Measurements from ENCODE around the gene IGSF5. TPM values are rescaled to one million over a fixed set of nuclear protein-coding genes. Genes with fewer than 3 reads are reported as not detected.

IGSF5 gene
- total RNA-seq, 1 experiment from 2014 or later, result not detected

DNA sequence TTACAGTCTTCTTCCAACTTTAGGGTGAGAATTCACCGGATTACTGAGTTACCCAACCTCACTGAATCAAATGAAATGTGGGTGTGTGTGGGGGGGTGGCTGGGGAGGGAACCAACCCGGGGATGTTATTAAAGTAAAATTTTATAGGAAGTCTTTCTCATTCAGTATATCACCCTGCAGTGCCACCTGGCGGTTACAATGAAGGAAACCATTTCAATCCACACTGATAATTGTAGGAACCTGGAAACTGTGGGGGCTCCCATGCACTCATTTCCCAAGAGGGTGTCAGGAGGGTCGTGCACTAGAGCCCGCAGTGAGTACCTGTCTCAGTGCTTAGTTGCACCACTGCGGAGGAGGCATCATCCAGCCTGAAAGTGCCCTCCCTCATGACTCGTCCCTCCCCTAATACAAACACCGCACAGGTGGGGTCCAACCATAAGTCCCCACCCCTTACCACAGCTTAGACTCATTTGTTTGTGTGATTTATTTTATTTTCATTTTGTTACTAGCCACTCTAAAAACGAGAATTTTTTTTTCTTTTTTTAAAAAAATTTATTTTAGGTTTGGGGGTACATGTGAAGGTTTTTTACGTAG lies 29.1 kb upstream of the IGSF5 start:
- Histone ChIP-seq H3K4me3 (ENCODE audit: low read length) (no peak overlapping the region), H3K9me3 (ENCODE audit: low read length) (no peaks in the 10 kb centered on the region), H3K27me3 (ENCODE audit: low read length) (no peaks in the 10 kb centered on the region), H3K27ac (ENCODE audit: low read length) (no peak overlapping the region), H3K4me1 (ENCODE audit: insufficient read depth, low read length) (no peaks in the 10 kb centered on the region), H2AFZ (ENCODE audit: low read length) (no peak overlapping the region), H3K4me2 (ENCODE audit: low read length) (no peak overlapping the region), H3K9ac (ENCODE audit: low read length) (no peak overlapping the region), H3K9me2 (replicated peaks; ENCODE audit: low read length) (no peaks in the 10 kb centered on the region), H3K79me2 (ENCODE audit: low read length) (no peaks in the 10 kb centered on the region), H3K36me3 (ENCODE audit: low read depth, low read length) (no peaks in the 10 kb centered on the region), H4K20me1 (ENCODE audit: low read length) (no peaks in the 10 kb centered on the region), H3F3A (ENCODE audit: low read length, unreplicated experiment) (no peaks in the 10 kb centered on the region)
- ChIA-PET POLR2A (ENCODE audit: unreplicated experiment) (no interaction called here), CTCF (interaction anchor here (0.6 to 0.7 kb wide), 2 partner anchors 148 to 314 kb away, joined by 5 to 7 read pairs; no protein-coding TSS in a partner anchor)
- TF ChIP-seq EZH2 (IDR thresholded peaks at IDR 0.05; ENCODE audit: low read length, unreplicated experiment), result no peak
- TF ChIP-seq, protein P1, sequence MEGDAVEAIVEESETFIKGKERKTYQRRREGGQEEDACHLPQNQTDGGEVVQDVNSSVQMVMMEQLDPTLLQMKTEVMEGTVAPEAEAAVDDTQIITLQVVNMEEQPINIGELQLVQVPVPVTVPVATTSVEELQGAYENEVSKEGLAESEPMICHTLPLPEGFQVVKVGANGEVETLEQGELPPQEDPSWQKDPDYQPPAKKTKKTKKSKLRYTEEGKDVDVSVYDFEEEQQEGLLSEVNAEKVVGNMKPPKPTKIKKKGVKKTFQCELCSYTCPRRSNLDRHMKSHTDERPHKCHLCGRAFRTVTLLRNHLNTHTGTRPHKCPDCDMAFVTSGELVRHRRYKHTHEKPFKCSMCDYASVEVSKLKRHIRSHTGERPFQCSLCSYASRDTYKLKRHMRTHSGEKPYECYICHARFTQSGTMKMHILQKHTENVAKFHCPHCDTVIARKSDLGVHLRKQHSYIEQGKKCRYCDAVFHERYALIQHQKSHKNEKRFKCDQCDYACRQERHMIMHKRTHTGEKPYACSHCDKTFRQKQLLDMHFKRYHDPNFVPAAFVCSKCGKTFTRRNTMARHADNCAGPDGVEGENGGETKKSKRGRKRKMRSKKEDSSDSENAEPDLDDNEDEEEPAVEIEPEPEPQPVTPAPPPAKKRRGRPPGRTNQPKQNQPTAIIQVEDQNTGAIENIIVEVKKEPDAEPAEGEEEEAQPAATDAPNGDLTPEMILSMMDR (conservative IDR thresholded peaks at IDR 0.05; ENCODE audit: low read depth, low read length), result peak; percentile 82
- no peak for TF ChIP-seq EZH2phosphoT487 (IDR thresholded peaks at IDR 0.05; ENCODE audit: borderline replicate concordance, low read length)
- peak; percentile 70 for DNase-seq
- peak; percentile 63 for ATAC-seq
- BruUV-seq (replicated peaks), result no TSS peak
- intact Hi-C loops (cut with micrococcal nuclease), result loop anchor here (1.0 to 2.0 kb wide), 3 partner anchors 83 to 343 kb away; no protein-coding TSS in a partner anchor

DNA sequence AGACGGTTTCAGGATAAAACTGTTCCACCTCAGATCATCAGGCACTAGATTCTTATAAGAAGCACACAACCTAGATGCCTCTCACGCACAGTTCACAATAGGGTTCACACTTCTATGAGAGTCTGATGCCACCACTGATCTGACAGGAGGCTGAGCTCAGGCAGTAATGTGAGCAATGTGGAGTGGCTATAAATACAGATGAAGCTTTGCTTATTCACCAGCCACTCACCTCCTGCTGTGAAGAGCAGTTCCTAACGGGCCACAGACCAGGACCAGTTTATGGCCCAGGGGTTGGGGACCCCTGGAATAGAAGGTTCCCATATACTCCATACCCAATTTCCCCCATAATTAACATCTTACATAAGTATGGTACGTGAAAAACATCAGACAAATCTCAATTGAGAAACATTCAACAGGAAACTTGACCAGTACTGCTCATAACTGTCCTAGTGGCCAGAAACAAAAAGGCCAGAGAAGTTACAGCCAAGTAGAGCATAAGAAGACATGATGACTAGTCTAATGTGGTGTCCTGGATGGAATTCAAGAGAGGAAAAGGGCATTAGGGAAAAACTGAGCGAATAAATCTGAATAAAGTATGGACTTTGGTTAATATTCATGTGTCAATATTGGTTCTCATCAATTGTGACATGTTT lies 24.7 kb upstream of the IGSF5 start:
- no peak overlapping the region for H3K4me2 ChIP-seq (ENCODE audit: low read length)
- H3K4me1 ChIP-seq (ENCODE audit: insufficient read depth, low read length), result no peaks in the 10 kb centered on the region
- CTCF ChIA-PET, result no interaction called here
- H2AFZ ChIP-seq (ENCODE audit: low read length), result no peak overlapping the region
- no peak overlapping the region for H3K4me3 ChIP-seq (ENCODE audit: low read length)
- no peaks in the 10 kb centered on the region for H3K9me3 ChIP-seq (ENCODE audit: low read length)
- POLR2A ChIA-PET (ENCODE audit: unreplicated experiment), result no interaction called here
- no peaks in the 10 kb centered on the region for H3F3A ChIP-seq (ENCODE audit: low read length, unreplicated experiment)
- H3K79me2 ChIP-seq (ENCODE audit: low read length), result no peaks in the 10 kb centered on the region
- no peaks in the 10 kb centered on the region for H3K9me2 ChIP-seq (replicated peaks; ENCODE audit: low read length)
- H3K9ac ChIP-seq (ENCODE audit: low read length), result no peak overlapping the region
- TF ChIP-seq, protein P1 (conservative IDR thresholded peaks at IDR 0.05; ENCODE audit: low read depth, low read length), result no peak; the same call in 1 of the 2 replicates
- TF ChIP-seq EZH2phosphoT487 (IDR thresholded peaks at IDR 0.05; ENCODE audit: borderline replicate concordance, low read length), result no peak
- no peak for TF ChIP-seq EZH2 (IDR thresholded peaks at IDR 0.05; ENCODE audit: low read length, unreplicated experiment)
- H3K27me3 ChIP-seq (ENCODE audit: low read length), result no peaks in the 10 kb centered on the region
- H4K20me1 ChIP-seq (ENCODE audit: low read length), result no peaks in the 10 kb centered on the region
- intact Hi-C loops (cut with micrococcal nuclease), result no loop called here
- BruUV-seq (replicated peaks), result no TSS peak
- no peak overlapping the region for H3K27ac ChIP-seq (ENCODE audit: low read length)
- DNase-seq (peak; percentile 31), ATAC-seq (peak; percentile 62)
- no peaks in the 10 kb centered on the region for H3K36me3 ChIP-seq (ENCODE audit: low read depth, low read length)

DNA sequence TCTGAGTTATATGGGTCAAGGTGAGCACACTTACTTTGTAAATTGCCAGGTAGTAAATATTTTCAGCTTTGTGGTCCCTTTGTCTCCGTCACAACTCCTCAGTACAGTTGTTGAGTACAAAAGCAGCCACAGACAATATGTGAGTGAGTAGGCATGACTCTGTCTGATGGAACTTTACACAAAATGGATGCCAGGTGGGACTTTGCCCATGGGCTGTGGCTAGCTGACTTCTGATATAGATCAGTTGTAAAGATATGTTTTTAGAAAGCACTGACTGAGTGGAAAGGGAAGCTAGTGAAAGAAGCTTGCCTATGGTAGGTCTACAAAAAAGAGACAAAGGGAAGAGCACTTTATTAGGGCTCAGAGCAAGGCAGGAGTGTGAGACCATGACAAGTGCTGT lies 23.1 kb upstream of the IGSF5 start:
- TF ChIP-seq, protein P1 (conservative IDR thresholded peaks at IDR 0.05; ENCODE audit: low read depth, low read length), result no peak
- TF ChIP-seq EZH2phosphoT487 (IDR thresholded peaks at IDR 0.05; ENCODE audit: borderline replicate concordance, low read length), result no peak
- TF ChIP-seq EZH2 (IDR thresholded peaks at IDR 0.05; ENCODE audit: low read length, unreplicated experiment), result no peak
- Histone ChIP-seq H3K4me1 (ENCODE audit: insufficient read depth, low read length) (no peaks in the 10 kb centered on the region), H3K4me2 (ENCODE audit: low read length) (no peak overlapping the region), H3K36me3 (ENCODE audit: low read depth, low read length) (no peaks in the 10 kb centered on the region), H3F3A (ENCODE audit: low read length, unreplicated experiment) (no peaks in the 10 kb centered on the region), H3K9me2 (replicated peaks; ENCODE audit: low read length) (no peaks in the 10 kb centered on the region), H3K27ac (ENCODE audit: low read length) (no peak overlapping the region), H3K4me3 (ENCODE audit: low read length) (no peak overlapping the region), H3K9ac (ENCODE audit: low read length) (no peak overlapping the region), H4K20me1 (ENCODE audit: low read length) (no peaks in the 10 kb centered on the region), H3K9me3 (ENCODE audit: low read length) (no peaks in the 10 kb centered on the region), H2AFZ (ENCODE audit: low read length) (no peak overlapping the region), H3K27me3 (ENCODE audit: low read length) (no peaks in the 10 kb centered on the region), H3K79me2 (ENCODE audit: low read length) (no peaks in the 10 kb centered on the region)
- ChIA-PET POLR2A (ENCODE audit: unreplicated experiment) (no interaction called here), CTCF (no interaction called here)
- no peak for DNase-seq
- no peak for ATAC-seq
- no TSS peak for BruUV-seq (replicated peaks)
- intact Hi-C loops (cut with micrococcal nuclease), result no loop called here
